ENCODE results near the gene NIFK.
"Not testable (repeated sequence)": the region's sequence is repeated elsewhere in the genome, so short reads cannot be mapped to it uniquely, and the experiment has no call there.

The NIFK gene

DNA sequence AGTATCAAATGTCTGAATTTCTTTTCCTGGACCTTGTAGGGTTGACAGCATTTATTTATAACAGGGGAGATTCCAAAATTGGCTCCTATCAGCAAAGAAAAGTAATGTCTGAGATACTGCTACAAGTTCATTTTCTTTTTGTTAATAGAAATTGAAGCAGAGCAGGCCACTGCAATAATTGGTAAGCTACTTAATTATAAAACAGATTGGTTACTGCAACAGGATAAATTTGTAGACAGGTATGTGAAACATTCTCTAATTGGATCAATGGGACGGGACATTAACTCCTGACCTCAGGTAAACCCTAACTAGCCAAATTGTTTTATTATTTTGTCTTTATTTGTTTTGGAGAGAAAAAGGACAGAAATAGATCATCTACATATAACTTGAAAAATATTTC, 20.5 kb downstream of the NIFK start:
- H3K4me3 ChIP-seq (ENCODE audit: low read length), result no peak overlapping the region
- no peak for DNase-seq (ENCODE audit: low read depth)
- TF ChIP-seq, protein P1, sequence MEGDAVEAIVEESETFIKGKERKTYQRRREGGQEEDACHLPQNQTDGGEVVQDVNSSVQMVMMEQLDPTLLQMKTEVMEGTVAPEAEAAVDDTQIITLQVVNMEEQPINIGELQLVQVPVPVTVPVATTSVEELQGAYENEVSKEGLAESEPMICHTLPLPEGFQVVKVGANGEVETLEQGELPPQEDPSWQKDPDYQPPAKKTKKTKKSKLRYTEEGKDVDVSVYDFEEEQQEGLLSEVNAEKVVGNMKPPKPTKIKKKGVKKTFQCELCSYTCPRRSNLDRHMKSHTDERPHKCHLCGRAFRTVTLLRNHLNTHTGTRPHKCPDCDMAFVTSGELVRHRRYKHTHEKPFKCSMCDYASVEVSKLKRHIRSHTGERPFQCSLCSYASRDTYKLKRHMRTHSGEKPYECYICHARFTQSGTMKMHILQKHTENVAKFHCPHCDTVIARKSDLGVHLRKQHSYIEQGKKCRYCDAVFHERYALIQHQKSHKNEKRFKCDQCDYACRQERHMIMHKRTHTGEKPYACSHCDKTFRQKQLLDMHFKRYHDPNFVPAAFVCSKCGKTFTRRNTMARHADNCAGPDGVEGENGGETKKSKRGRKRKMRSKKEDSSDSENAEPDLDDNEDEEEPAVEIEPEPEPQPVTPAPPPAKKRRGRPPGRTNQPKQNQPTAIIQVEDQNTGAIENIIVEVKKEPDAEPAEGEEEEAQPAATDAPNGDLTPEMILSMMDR (IDR thresholded peaks at IDR 0.05; ENCODE audit: insufficient read depth, low read depth, low read length, missing control alignments), result no peak

DNA sequence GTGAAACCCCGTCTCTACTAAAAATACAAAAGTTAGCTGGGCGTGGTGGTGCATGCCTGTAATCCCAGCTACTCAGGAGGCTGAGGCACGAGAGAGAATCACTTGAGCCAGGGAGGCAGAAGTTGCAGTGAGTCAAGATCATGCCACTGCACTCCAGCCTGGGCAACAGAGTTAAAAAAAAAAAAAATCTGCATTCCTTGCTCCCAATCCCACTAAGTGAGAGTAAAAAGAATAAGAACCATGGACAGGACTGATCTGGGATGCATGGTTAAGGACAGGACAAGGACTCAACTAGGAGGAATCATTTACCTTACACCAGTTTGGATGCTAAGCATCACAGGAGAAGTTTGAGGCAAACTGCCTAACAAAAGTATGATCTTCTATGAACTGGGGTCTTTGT, 25.2 kb downstream of the NIFK start:
- not testable (repeated sequence) for DNase-seq (ENCODE audit: low read depth)

DNA sequence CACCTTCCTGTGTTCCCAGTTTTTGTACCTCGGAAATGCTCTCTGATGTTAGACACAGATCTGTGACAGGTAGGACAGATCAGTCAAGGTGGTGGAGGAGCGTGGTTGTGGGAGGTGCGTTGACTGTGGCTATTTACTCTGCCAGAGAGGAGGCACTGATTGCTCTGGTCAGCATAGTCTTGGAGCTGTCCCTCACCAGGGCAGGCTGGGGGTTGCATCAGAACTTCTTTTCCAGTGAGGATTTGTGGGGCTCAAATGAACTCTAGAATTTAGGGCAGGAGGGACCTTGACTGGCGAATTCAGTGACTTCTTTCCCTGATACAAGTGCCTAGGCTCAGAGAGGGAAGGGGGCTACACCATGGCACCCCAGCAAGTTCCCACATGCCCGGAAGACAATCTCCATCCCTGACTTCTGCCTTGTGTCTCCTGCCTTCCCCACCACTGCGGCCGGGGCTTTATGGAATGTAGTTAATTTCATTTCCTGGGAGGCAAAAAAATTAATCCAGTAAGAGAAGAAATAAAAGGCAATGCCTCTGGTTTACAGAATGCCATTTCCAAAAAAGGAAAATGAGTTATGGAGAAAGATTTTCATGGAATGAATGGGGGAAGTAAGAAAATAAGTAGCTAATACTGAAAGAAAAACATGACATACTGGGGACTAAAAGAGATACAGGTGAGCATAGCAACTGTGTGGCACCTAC, 26.1 kb downstream of the NIFK start:
- H3K4me3 ChIP-seq (ENCODE audit: low read length), result no peak overlapping the region
- DNase-seq (ENCODE audit: low read depth), result no peak
- TF ChIP-seq, protein P1 (IDR thresholded peaks at IDR 0.05; ENCODE audit: insufficient read depth, low read depth, low read length, missing control alignments), result no peak

More for the DNA sequence above, 25.2 kb downstream of the NIFK start:
- not testable (repeated sequence) for H3K4me3 ChIP-seq (ENCODE audit: low read length)

DNA sequence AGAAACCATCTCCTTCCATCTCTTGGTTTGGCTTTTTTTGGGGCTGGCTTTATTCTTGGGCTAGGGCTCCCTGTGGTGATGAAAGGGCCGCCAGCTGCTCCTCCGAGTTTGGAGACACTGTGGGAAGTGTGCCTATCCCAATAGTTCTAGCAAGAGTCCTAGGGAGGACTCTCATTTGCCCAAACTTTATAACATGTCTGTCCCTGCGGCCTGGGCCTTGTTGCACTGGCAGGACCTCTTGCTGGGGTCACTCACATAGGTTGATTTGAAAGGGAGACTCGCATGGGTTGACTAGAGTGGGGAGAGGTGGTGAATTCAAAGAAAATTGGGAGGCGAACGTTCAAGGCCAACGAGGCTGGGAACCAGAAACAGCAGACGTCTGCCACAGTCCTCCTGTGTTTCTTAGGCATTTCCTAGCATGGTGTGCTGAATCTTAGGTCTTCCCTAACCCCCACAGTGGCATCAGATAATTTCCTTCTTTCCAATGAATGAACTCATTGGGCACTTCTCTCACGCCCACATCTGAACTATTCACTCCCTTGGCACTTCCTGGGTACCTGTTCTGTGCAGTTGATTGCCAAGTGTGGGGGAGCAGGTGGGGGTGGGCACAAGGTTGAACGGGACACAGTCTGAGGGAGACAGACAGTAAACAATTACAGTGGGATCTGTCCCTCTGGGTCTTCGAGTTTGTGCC, 26.8 kb downstream of the NIFK start:
- no peak overlapping the region for H3K4me3 ChIP-seq (ENCODE audit: low read length)
- DNase-seq (ENCODE audit: low read depth), result peak; percentile 53
- TF ChIP-seq, protein P1 (IDR thresholded peaks at IDR 0.05; ENCODE audit: insufficient read depth, low read depth, low read length, missing control alignments), result no peak

DNA sequence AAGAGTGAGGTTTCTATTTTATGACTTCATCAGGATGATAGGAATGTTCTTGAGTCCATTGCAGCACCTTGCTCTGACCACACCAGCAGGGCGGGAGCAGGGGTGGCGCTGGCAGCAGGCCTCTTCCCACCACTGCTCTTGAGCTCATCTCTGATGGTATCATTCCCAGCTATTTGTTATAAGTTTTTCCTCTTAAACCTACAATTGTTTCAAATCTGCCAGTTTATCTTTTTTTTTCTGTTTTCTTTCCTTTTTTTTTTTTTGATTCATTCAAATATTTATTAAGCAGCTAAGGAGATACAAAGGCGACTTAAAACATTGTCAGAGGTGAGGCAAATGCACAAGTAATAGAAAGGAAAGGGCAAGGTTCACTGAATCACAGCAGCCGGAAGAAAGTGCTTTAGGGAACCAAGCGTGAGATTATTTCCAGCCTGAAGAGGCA, 28.7 kb downstream of the NIFK start:
- no peak overlapping the region for H3K4me3 ChIP-seq (ENCODE audit: low read length)
- TF ChIP-seq, protein P1 (IDR thresholded peaks at IDR 0.05; ENCODE audit: insufficient read depth, low read depth, low read length, missing control alignments), result no peak
- DNase-seq (ENCODE audit: low read depth), result peak; percentile 46

DNA sequence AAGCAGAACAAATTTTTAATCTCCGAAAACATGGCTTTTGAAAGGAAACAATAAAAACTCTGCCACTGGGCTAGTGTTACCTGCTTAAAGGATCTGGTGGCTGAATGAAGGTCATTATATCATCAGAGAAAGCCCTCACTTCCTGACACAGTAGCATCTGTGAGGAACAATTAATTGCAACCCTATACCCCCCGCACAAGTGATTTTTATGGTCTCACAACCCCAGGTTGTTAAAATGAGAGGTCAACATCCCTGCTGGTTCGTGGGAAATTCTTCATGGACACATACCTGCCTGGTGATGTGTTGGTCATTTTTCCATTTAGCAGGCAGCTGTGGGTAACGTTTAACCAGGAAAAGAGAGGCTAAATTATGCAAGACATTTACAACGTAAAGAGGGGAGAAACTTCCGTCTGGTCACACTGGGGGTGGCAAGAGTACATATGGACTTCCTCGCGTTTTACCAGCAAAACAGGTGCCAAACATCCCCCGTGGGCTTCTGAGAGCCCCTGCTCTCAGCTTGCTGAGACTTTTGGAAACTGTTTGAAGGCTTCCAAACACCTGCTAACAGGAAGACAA, 29.2 kb downstream of the NIFK start:
- TF ChIP-seq, protein P1 (IDR thresholded peaks at IDR 0.05; ENCODE audit: insufficient read depth, low read depth, low read length, missing control alignments), result no peak
- no peak overlapping the region for H3K4me3 ChIP-seq (ENCODE audit: low read length)
- no peak for DNase-seq (ENCODE audit: low read depth)

DNA sequence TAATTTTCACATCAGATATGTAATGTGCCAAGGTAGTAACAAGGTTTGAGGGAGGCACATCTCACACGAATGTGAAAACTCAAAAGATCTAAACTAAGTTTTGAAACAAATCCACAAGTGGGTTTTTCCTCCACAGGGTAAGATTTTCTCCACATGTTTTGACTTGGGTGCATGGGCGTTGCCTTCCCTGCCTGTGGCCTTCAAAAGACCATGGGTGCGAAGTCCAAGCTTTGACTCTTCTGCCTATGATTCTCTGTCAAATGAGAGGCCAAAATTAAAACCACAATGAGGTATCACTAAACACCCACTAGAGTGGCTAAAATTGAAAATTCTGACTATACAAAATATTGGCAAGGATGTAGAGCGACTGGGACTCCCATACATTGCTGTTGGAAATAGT, 30.7 kb downstream of the NIFK start:
- no peak overlapping the region for H3K4me3 ChIP-seq (ENCODE audit: low read length)
- TF ChIP-seq, protein P1 (IDR thresholded peaks at IDR 0.05; ENCODE audit: insufficient read depth, low read depth, low read length, missing control alignments), result no peak
- no peak for DNase-seq (ENCODE audit: low read depth)
